HG02840 (cell line): Measurements from ENCODE around the gene CCDC178.

ENCODE experiments used
- ATAC-seq: cut with Tn5 transposase; IDR thresholded peaks from one replicate; pipeline ENCODE4 v1.9.1; 2021; ENCODE audit warnings: mild to moderate bottlenecking, moderate library complexity, moderate number of reproducible peaks; ENCODE audit not compliant: unreplicated experiment, low FRiP score

Gene CCDC178

GRCh38 chr18:32930695-32931301 is 509.7 kb downstream of the CCDC178 start:
- ATAC-seq, result peak; percentile 98

GRCh38 chr18:32929213-32929612 is 511.3 kb downstream of the CCDC178 start:
- ATAC-seq, result no peak

DNA sequence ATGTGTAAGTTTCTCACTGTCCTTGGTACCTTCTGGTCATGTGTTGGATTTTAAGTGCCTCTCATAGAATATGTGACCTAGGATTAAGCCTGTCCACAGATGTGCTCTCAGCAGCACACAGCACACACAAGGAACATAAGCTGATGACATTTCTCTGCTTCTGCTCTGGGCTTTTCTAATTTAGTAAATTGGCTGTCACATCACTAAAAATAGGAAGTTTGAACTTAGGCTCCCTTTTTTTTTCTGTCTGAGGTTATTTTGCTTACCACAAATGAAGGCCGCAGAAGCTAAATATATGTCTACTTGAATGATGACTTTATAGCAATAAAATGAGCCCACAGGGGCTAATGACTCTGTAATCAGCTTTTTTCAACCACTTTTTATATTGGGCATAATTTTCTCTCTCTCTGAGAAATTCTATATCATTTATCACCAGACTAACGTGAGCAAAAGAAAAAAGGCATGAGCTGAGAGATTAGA is 517.5 kb downstream of the CCDC178 start:
- no peak for ATAC-seq

DNA sequence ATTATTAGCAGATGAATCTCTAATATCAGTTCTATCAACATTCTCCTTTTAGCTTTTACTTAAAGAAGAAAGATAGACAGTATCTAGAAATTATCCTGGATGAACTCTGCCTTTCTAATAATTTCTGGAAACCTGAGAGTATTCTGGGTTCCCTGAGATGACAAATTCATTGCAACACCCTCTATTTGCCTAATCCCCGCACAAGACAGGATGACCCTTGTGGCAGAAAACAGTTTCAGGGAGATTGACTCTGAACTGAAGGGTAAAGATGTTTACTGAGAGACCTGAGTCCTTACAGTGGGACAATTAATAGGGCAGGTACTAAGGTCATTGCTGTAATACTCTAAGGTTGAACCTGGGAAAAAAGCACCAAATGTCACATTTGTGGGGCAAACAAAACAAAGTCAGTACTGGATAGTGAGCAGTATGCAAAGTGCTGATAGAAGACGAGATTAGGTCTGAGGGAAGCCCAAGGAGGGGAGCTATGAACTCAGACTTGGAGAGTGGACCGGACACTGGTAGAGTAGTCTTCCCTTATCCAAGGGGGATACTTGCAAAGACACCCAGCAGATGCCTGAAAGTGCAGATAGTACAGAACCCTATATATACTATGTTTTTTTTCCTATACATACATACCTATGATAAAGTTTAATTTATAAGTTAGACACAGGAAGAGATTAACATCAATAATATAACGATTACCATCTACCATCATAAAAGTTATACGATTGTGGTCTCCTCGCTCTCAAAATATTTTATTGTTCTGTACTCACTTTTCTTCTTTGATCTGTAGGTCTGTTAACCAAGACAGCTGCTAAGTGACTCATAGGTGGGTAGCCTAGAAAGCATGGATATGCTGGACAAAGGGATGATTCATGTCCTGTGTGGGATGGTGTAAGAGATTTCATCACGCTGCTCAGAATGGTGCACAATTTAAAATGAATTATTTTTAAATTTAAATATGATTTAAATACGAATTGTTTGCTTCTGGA is 519.4 kb downstream of the CCDC178 start:
- no peak for ATAC-seq

DNA sequence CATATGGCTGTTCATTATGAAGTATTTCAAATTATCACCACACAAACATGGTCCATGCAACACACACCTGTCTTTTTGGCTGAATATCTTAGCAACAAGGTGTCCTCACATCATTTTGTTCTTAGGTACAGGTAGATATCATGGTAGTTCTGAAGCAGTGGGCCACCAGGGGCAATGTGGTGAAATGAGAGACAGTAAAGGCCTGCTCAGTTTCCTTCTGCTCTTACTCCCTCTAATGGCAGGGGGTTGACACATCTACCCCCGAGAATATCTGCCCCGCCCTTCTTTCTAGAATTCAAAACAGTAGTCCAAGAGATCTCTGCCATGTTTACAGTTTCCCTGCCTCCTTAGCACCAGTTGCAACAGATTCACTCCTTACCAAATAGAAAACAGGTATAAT is 520.7 kb downstream of the CCDC178 start:
- ATAC-seq, result peak; percentile 92

DNA sequence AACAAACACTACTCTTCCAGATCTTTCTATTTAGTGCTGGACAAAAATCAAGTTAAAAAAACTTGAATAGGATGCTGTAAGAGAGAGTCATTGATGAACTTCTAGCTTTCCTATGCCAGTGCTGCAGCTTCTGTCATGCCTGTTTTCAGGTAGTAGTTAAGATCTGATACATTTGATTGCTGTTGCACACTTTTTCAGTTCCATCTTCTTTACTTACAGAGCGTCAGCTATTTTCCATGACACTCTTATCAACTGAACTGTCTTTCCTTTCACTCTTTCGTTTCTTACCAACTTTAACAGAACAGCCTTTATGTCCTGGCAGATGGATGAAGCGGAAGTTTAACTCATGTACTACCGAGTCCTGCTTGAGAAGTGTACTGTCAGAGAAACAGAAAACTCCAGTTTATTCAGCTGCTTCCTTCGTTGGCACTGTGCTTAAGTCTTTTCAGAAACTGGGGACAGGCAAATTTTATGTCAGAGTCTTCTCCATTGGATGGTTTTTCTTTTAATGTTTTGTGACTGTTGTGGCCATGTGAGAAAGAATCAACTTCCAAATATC is 521.8 kb downstream of the CCDC178 start:
- ATAC-seq, result no peak

GRCh38 chr18:32915516-32915915 is 525.0 kb downstream of the CCDC178 start:
- ATAC-seq, result no peak

GRCh38 chr18:32911660-32912284 is 528.7 kb downstream of the CCDC178 start:
- ATAC-seq, result no peak

DNA sequence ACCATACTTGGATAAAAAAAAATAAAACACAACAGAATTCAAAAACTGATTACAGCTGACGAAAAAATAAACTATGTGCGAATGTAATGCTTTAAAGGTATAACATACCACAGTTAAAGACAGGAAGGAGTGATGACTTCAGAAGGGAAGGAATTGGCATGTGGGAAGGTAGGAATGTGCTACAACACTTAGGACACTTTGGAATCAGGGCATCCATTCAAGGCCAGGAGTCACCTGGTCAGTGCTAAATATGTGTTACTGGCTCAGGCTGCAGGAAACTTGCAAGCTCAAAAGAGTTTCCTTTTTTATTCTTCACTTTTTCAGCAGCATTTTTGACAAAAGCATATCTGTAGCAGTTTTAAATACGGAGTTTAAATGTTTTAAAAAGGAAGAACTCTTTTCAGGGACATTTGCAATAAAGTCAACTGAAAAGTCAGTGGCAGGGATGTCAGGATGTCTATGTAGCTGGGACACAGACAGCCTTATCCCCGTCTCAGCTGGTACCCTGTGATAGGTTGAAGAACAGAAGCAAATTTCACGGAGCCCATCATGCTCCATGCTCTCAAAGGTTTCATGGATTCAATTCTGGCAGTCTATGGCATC is 529.7 kb downstream of the CCDC178 start:
- no peak for ATAC-seq

DNA sequence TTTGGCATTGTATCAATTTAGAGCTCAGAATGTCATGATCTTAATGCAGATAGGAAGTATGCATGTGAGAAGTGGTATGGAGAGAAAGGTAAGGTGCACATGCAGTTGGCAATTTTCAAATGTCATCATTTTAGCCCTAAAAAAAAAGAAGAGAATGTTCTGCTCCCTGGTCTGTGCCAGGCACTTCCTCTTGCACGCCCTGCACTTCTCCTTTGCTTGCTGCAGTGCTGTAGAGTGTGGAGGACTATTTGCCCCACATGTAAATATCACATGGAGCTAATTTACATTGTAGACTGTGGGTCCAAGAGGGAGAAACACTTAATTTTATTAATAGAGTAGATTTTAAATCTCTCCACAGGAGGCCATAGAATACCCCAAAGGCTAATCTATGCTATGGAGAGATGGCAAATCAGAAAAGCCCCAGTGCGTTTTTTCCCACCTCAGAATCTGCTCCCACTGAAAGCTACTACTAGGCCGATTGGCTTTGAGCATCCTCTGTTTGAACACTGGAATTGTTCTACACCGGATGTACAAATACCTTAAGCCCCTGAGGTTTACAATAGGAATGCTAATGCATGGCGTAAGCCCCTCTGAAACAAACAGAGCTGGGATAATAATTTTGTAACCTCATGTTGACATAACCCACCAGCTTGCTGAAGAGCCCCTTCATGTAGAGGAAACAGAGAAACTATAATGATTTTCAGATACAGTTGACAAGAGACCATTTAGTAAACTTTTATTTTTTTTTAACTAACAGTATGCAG is 530.5 kb downstream of the CCDC178 start:
- no peak for ATAC-seq

DNA sequence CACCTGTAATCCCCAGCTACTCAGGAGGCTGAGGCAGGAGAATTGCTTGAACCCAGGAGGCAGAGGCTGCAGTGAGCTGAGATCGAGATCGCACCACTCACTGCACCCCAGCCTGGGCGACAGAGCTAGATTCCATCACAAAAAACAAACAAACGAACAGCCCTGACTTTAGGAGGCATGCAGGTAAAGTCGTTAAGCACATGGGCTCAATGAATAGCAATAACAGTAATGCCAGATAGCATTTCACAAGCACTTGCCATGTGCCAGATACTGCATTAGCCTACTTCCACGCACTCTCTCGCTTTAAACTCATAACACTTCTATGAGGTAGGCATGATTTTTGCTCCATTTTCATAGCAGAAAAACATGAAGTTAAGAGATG is 532.1 kb downstream of the CCDC178 start:
- no peak for ATAC-seq

DNA sequence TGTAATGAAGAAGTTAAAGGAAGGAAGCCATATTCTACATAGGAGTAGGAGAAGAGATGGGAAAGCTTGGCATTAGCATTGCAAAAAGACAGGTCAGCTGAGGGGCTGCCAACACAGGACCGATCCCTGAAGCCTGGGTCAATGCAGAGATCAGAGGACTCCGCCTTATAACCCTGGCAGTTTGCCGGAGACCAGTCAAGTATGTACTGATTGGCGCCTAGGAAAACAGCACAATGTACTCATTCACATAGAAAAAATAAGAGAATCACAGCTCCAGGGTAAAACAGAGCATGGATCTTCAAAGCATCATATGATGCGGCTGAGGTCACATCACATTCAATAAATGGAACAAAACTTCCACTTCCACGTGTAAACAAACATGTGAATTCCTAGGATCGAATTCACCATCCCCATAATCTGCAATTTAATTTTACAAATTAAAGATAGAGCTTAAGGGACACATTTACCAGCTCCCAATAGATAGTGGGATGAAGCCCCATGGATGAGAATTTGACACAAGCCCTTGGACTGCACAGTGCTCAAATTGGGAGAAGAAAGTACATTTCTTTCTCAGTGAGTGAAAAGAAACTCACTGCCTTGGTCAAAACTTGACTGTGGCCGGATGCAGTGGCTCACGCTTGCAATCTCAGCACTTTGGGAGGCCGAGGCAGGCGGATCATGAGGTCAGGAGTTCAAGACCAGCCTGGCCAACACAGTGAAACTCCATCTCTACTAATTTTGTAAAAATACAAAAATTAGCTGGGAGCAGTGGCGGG is 532.7 kb downstream of the CCDC178 start:
- ATAC-seq, result no peak

- ATAC-seq, result no peak
Measured at GRCh38 chr18:32907311-32907585, 533.3 kb downstream of the CCDC178 start.

DNA sequence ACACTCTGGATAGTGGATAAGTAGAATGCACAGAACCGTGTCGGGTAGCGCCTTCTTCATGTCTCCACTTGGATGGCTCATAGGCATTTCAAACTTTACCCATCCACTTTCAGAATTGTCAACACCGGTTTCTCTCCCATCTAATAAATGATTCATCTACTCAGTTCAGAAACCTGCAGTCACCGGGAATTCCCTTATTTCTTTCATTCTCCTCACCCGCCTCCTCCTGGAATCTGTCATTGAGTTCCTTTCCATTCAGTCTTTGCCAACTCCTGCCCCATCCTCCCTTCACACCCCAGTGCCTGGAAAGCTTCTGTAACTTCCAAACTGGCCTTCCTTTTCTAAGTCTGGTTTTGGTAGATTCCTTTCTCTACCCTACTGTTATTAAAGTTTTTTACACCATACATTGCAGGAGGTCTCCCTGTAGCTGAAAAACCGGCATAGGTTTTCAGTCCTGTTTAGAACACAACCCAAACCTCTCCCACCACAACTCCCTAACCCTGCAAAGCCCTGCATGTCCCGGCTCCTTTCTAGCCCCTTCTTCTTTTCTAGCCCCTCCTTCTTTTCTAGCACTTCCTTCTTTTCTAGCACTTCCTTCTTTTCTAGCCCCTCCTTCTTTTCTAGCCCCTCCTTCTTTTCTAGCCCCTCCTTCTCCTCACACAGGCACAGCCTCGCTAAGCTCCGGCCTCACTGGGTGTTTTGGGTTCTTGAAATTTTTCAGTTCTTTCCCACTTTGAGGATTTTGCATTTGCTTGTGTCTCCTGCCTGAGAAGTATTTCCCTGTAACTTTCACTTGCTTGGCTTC is 533.8 kb downstream of the CCDC178 start:
- ATAC-seq, result no peak

- ATAC-seq, result no peak
Measured at GRCh38 chr18:32905651-32906050, 534.9 kb downstream of the CCDC178 start.

DNA sequence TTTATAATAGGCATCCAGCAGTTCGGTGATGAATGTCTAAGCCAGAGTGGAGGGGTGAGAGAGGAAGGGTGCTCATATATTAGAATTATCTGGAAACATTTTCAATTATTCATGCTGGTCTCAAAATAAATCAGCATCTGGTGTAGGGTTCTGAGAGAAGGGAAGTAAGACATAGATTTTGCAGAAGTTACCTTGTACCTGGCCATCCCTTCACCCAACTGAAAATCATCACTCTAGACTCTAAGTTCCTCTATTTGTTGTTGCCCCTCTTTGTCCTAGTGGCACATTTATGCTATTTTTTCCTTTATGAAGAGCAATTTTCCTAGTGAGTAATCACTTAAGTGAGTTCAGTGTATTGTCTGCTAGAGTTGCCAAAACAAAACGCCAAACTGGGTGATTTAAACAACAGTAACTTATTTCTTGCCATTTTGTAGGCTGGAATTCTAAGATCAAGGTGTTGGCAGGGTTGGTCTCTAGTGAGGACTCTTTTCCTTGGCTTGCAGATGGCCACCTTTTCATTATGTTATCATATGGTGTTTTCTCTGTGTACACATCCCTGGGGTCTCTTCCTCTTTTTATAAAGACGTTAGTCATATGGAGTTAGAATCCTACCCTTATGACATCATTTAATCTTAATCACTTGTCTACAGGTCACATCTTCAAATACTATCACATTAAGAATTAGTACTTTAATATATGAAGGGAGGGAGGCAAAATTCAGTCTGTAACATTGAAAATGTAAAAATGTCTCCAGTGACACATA is 537.8 kb downstream of the CCDC178 start:
- no peak for ATAC-seq

GRCh38 chr18:32899819-32900218 is 540.7 kb downstream of the CCDC178 start:
- no peak for ATAC-seq
